H1 (cell line): ENCODE measurements around the gene SZT2. TPM values are rescaled to one million over a fixed set of nuclear protein-coding genes. Genes with fewer than 3 reads are reported as not detected.

Experiments
- CTCF ChIA-PET: fragments of 300-600 bp; sonication (Branson Sonifier 250); formaldehyde crosslinking; loops from one replicate; lab custom pipeline; 2021; ENCODE audit not compliant: partially characterized antibody; lab: Charles Lee
- POLR2A ChIA-PET: fragments of 300-600 bp; sonication (Branson Sonifier 250); formaldehyde crosslinking; loops from one replicate; lab custom pipeline; 2021; ENCODE audit warnings: inconsistent platforms; ENCODE audit not compliant: partially characterized antibody; lab: Charles Lee
- DNase-seq, 2 experiments: peaks; one replicate each; pipeline versions ENCODE4 v3.0.0 to v3.0.0-alpha.2; 2010 to 2022; ENCODE audit warnings: low spot score in 2 of 2, low read depth in 1 of 2, mixed read lengths in 1 of 2
- FAIRE-seq: peaks from 2 replicates; lab custom pipeline; 2011; peaks lifted over from hg19 to GRCh38; lab: Jason Lieb, UNC
- H2AFZ ChIP-seq: 2 replicates; pipeline ENCODE4 v1.8.1; 2012; ENCODE audit warnings: low read length, inconsistent platforms
- H2AK5ac ChIP-seq: 2 replicates; pipeline ENCODE4 v1.6.1; 2013; ENCODE audit warnings: low read depth, low read length
- H2BK120ac ChIP-seq: replicated peaks from 2 replicates; pipeline ENCODE3; 2013; ENCODE audit warnings: low read depth, low read length, inconsistent platforms
- H2BK12ac ChIP-seq: 2 replicates; pipeline ENCODE4 v1.6.1; 2013; ENCODE audit warnings: low read depth, low read length
- H2BK15ac ChIP-seq: 2 replicates; pipeline ENCODE4 v1.6.1; 2013; ENCODE audit warnings: low read length
- H2BK20ac ChIP-seq: 2 replicates; pipeline ENCODE4 v1.6.1; 2013; ENCODE audit warnings: low read length
- H2BK5ac ChIP-seq: 2 replicates; pipeline ENCODE4 v1.6.1; 2013; ENCODE audit warnings: low read depth, low read length
- H3K14ac ChIP-seq: 2 replicates; pipeline ENCODE4 v1.6.1; 2013; ENCODE audit warnings: inconsistent platforms; ENCODE audit not compliant: insufficient read length
- H3K18ac ChIP-seq: 2 replicates; pipeline ENCODE4 v1.6.1; 2013; ENCODE audit warnings: low read length; ENCODE audit errors: extremely low read depth
- H3K23ac ChIP-seq: 2 replicates; pipeline ENCODE4 v1.6.1; 2013; ENCODE audit warnings: inconsistent platforms; ENCODE audit not compliant: insufficient read length
- H3K23me2 ChIP-seq: 2 replicates; pipeline ENCODE4 v1.6.1; 2013; ENCODE audit warnings: low read depth, low read length
- H3K27ac ChIP-seq: 2 replicates; pipeline ENCODE4 v1.6.1; 2011; ENCODE audit warnings: low read depth, low read length, inconsistent platforms
- H3K27me3 ChIP-seq, 4 experiments: replicated peaks in 1 of 4; 1 replicate in 1 of 4; 2 replicates in 3 of 4; pipeline versions ENCODE4 v1.6.1 to v1.8.1; 2011 to 2013; ENCODE audit warnings: low read length in 3 of 4, mild to moderate bottlenecking in 3 of 4, inconsistent platforms in 2 of 4, mixed read lengths in 2 of 4, moderate library complexity in 1 of 4; ENCODE audit not compliant: control insufficient read depth in 3 of 4, insufficient read depth in 3 of 4; ENCODE audit errors: extremely low read depth in 1 of 4
- H3K36me3 ChIP-seq, 4 experiments: 2 replicates each; pipeline versions ENCODE4 v1.6.1 to v1.8.1; 2011 to 2013; ENCODE audit warnings: mild to moderate bottlenecking in 4 of 4, low read length in 3 of 4, moderate library complexity in 2 of 4, control low read depth in 1 of 4, inconsistent platforms in 1 of 4; ENCODE audit not compliant: insufficient read depth in 4 of 4, control insufficient read depth in 2 of 4
- H3K4ac ChIP-seq: replicated peaks from 2 replicates; pipeline ENCODE3; 2013; ENCODE audit warnings: low read length, low read depth, mixed read lengths, inconsistent platforms; ENCODE audit not compliant: insufficient read length
- H3K4me1 ChIP-seq, 4 experiments: replicated peaks in 1 of 4; 1 replicate in 1 of 4; 2 replicates in 3 of 4; pipeline versions ENCODE4 v1.6.1 to v1.8.1; 2011 to 2013; ENCODE audit warnings: low read length in 3 of 4, inconsistent platforms in 2 of 4, mixed read lengths in 1 of 4; ENCODE audit not compliant: insufficient read depth in 4 of 4, control insufficient read depth in 3 of 4
- H3K4me2 ChIP-seq, 2 experiments: 2 replicates each; pipeline versions ENCODE4 v1.6.1 to v1.8.1; 2011 to 2013; ENCODE audit warnings: low read depth in 2 of 2, low read length in 2 of 2, control low read depth in 1 of 2, inconsistent platforms in 1 of 2, mild to moderate bottlenecking in 1 of 2; ENCODE audit not compliant: insufficient read depth in 1 of 2
- H3K4me3 ChIP-seq, 4 experiments: fragments of 200-600, 300-600 bp in 1 of 4; sonication (generic), shearing (Covaris generic), sonication (Bioruptor Twin) in 1 of 4; 2 replicates each; pipeline versions ENCODE4 v1.5.1 to v1.8.1; 2011 to 2016; ENCODE audit warnings: low read length in 4 of 4, low read depth in 3 of 4, control low read depth in 2 of 4, inconsistent platforms in 2 of 4, mild to moderate bottlenecking in 2 of 4, mixed read lengths in 1 of 4, moderate library complexity in 1 of 4; ENCODE audit not compliant: insufficient read depth in 2 of 4; ENCODE audit errors: extremely low read depth in 1 of 4
- H3K56ac ChIP-seq: replicated peaks from 2 replicates; pipeline ENCODE3; 2013; ENCODE audit warnings: low read depth, mild to moderate bottlenecking, mixed read lengths, low read length, inconsistent platforms; ENCODE audit not compliant: insufficient read length
- H3K79me1 ChIP-seq: 2 replicates; pipeline ENCODE4 v1.6.1; 2013; ENCODE audit warnings: low read depth, low read length, control low read depth
- H3K79me2 ChIP-seq, 2 experiments: 2 replicates each; pipeline versions ENCODE4 v1.6.1 to v1.8.1; 2012 to 2013; ENCODE audit warnings: low read length in 2 of 2, mild to moderate bottlenecking in 2 of 2, inconsistent platforms in 1 of 2; ENCODE audit not compliant: insufficient read depth in 2 of 2, control insufficient read depth in 1 of 2
- H3K9ac ChIP-seq, 4 experiments: replicated peaks in 1 of 4; 1 replicate in 1 of 4; 2 replicates in 3 of 4; pipeline versions ENCODE4 v1.6.1 to v1.8.1; 2011 to 2013; ENCODE audit warnings: low read depth in 3 of 4, low read length in 3 of 4, control low read depth in 2 of 4, mild to moderate bottlenecking in 2 of 4, moderate library complexity in 2 of 4, inconsistent platforms in 1 of 4; ENCODE audit errors: extremely low read depth in 1 of 4
- H3K9me3 ChIP-seq, 2 experiments: 2 replicates each; pipeline versions ENCODE4 v1.6.1 to v1.8.1; 2012 to 2013; ENCODE audit warnings: mild to moderate bottlenecking in 2 of 2, moderate library complexity in 2 of 2, control low read depth in 1 of 2, inconsistent platforms in 1 of 2, low read depth in 1 of 2, low read length in 1 of 2, mixed read lengths in 1 of 2; ENCODE audit not compliant: insufficient read depth in 2 of 2
- H4K20me1 ChIP-seq, 2 experiments: replicated peaks in 1 of 2; 2 replicates each; pipeline versions ENCODE3 to v1.8.1; 2011 to 2013; ENCODE audit warnings: inconsistent platforms in 2 of 2, low read length in 2 of 2, mild to moderate bottlenecking in 1 of 2; ENCODE audit not compliant: insufficient read depth in 2 of 2, control insufficient read depth in 1 of 2
- H4K5ac ChIP-seq: 2 replicates; pipeline ENCODE4 v1.6.1; 2013; ENCODE audit warnings: low read length, low read depth, mixed read lengths, inconsistent platforms; ENCODE audit not compliant: insufficient read length
- H4K8ac ChIP-seq: 2 replicates; pipeline ENCODE4 v1.8.0; 2013; ENCODE audit warnings: mild to moderate bottlenecking, moderate library complexity, low read length, inconsistent platforms; ENCODE audit not compliant: insufficient read depth; ENCODE audit errors: extremely low read depth
- H4K91ac ChIP-seq: replicated peaks from 2 replicates; pipeline ENCODE3; 2013; ENCODE audit warnings: low read length, mixed read lengths, inconsistent platforms; ENCODE audit not compliant: insufficient read length
- BRCA1 ChIP-seq: IDR thresholded peaks from 2 replicates; pipeline ENCODE4 v1.6.1; 2012; ENCODE audit warnings: low read depth, low read length, improper control_type of control experiment
- EGR1 ChIP-seq: IDR thresholded peaks from 2 replicates; pipeline ENCODE4 v1.6.1; 2011; ENCODE audit warnings: low read depth, low read length, borderline replicate concordance
- GABPA ChIP-seq: IDR thresholded peaks from 2 replicates; pipeline ENCODE4 v1.6.1; 2011; ENCODE audit warnings: mild to moderate bottlenecking, low read length, moderate library complexity, borderline replicate concordance; ENCODE audit not compliant: insufficient read depth
- MAFK ChIP-seq: IDR thresholded peaks from 2 replicates; pipeline ENCODE4 v1.6.1; 2012; ENCODE audit warnings: low read depth, mild to moderate bottlenecking, improper control_type of control experiment, low read length
- POLR2A ChIP-seq, 2 experiments: IDR thresholded peaks; 1 replicate in 1 of 2; 2 replicates in 1 of 2; pipeline ENCODE4 v1.6.1; 2011; ENCODE audit warnings: low read depth in 2 of 2, low read length in 2 of 2, mild to moderate bottlenecking in 2 of 2; ENCODE audit errors: control extremely low read depth in 1 of 2
- RNF2 ChIP-seq: fragments of 200-900, 300-1000 bp; sonication (generic); IDR thresholded peaks from 2 replicates; pipeline ENCODE4 v1.7.1; 2016; ENCODE audit warnings: borderline replicate concordance, low read depth, mild to moderate bottlenecking, antibody characterized with exemption, low read length; ENCODE audit not compliant: poor library complexity, severe bottlenecking; ENCODE audit errors: missing control alignments
- SIN3A ChIP-seq, 2 experiments: IDR thresholded peaks in 1 of 2; conservative IDR thresholded peaks in 1 of 2; 2 replicates each; pipeline ENCODE4 v1.6.1; 2011 to 2012; ENCODE audit warnings: low read length in 2 of 2, improper control_type of control experiment in 1 of 2, low read depth in 1 of 2, mild to moderate bottlenecking in 1 of 2
- SIRT6 ChIP-seq: IDR thresholded peaks from one replicate; pipeline ENCODE4 v1.7.1; 2012; ENCODE audit warnings: low read length, inconsistent platforms
- YY1 ChIP-seq: IDR thresholded peaks from 2 replicates; pipeline ENCODE4 v1.6.1; 2011; ENCODE audit warnings: low read depth, mild to moderate bottlenecking, low read length
- WGBS, 2 experiments: shearing (Covaris generic) in 1 of 2; methylation state at CpG; one replicate each; pipeline versions ENCODE4 v1.1.6 to v1.1.7; 2013 to 2015; ENCODE audit warnings: low lambda C conversion rate in 2 of 2, mixed read lengths in 2 of 2, inconsistent platforms in 1 of 2, low coverage in 1 of 2, missing lambda C conversion rate in 1 of 2; ENCODE audit not compliant: insufficient replicate concordance in 2 of 2, insufficient coverage in 1 of 2, insufficient read length in 1 of 2; ENCODE audit errors: extremely low coverage in 1 of 2, missing lambda C conversion rate in 1 of 2; 5-methylcytosine and 5-hydroxymethylcytosine counted together
- polyA plus RNA-seq, 7 experiments: library from polyadenylated mRNA; depleted of rRNA in 3 of 7; stranded (reverse) in 5 of 7; unstranded in 2 of 7; fragments of >200 nt in 5 of 7; fragments of 200-250 nt in 2 of 7; gene quantifications; 1 replicate in 5 of 7; 2 replicates in 1 of 7; 4 replicates in 1 of 7; pipeline versions ENCODE4 v1.2.1 to v1.2.3, GENCODE V29; 2011 to 2013; ENCODE audit warnings: missing spikeins in 2 of 7, mixed read lengths in 2 of 7
- total RNA-seq: library from RNA; stranded (reverse); fragmentation: NEBNext Ultra II Directional; extraction: Animal tissue kit (Norgen Biotek cat#: 25700); gene quantifications from 2 replicates; pipeline ENCODE4 v1.2.1, GENCODE V29; 2021

The SZT2 gene
- total and polyA plus RNA-seq, 2 of the 8 experiments (the other 6 are each of a cell fraction or from before 2014, with no cell fraction given): 4.7 to 12.9 TPM

GRCh38 chr1:43340559-43340958, 49.1 kb upstream of the SZT2 start:
- Histone ChIP-seq H2AK5ac (no peak overlapping the region), H2BK20ac (no peak overlapping the region), H3K4ac (no peak overlapping the region), H2BK120ac (no peak overlapping the region), H3K14ac (no peak overlapping the region), H4K91ac (no peak overlapping the region), H3K4me1 (no peaks in the 10 kb centered on the region), H2BK5ac (no peak overlapping the region), H2BK12ac (no peak overlapping the region), H3K27ac (no peak overlapping the region), H2AFZ (no peak overlapping the region), H3K56ac (no peak overlapping the region), H3K27me3 (no peaks in the 10 kb centered on the region), H4K20me1 (no peaks in the 10 kb centered on the region), H2BK15ac (no peak overlapping the region), H3K79me2 (no peaks in the 10 kb centered on the region), H3K23me2 (no peaks in the 10 kb centered on the region), H3K9me3 (no peaks in the 10 kb centered on the region), H3K23ac (no peak overlapping the region), H3K18ac (no peak overlapping the region), H3K4me2 (no peak overlapping the region), H3K9ac (no peak overlapping the region), H3K79me1 (no peaks in the 10 kb centered on the region), H3K36me3 (no peaks in the 10 kb centered on the region), H4K8ac (no peak overlapping the region), H3K4me3 (no peak overlapping the region), H4K5ac (no peak overlapping the region)
- WGBS, 2 experiments: 79 to 100% methylated on average over 1 of the region's 1 CpG
- TF ChIP-seq BRCA1 (no peak), SIN3A (conservative IDR thresholded peaks at IDR 0.05 in 1 of 2, IDR thresholded peaks at IDR 0.05 in 1 of 2; ENCODE audit: low read depth in 1 of 2, low read length in 2 of 2) (no peak), EGR1 (no peak), POLR2A (IDR thresholded peaks at IDR 0.05; ENCODE audit: control extremely low read depth in 1 of 2, low read depth in 2 of 2, low read length in 2 of 2) (no peak), SIRT6 (no peak), YY1 (no peak), RNF2 (no peak), MAFK (no peak), GABPA (no peak)
- POLR2A ChIA-PET: interaction anchor here (0.9 to 2.3 kb wide), 2 partner anchors 10 to 18 kb away, joined by 5 to 9 read pairs; partner anchors contain the start of gene CDC20
- DNase-seq: no peak
- FAIRE-seq: no peak
- CTCF ChIA-PET: interaction anchor here (0.9 to 1.2 kb wide), 3 partner anchors 9 to 74 kb away, joined by 3 to 4 read pairs (median 3); no protein-coding TSS in a partner anchor
